ENCODE results near the gene NTNG1. TPM values are rescaled to one million over a fixed set of nuclear protein-coding genes. Genes with fewer than 3 reads are reported as not detected.

The NTNG1 gene
- total RNA-seq, 1 donor from 2014 or later = 19.7 TPM

- no peak overlapping the region for H3K27ac Mint-ChIP-seq
- no peak for DNase-seq (ENCODE audit: extremely low spot score, unreplicated experiment)
- TF ChIP-seq CTCF (conservative IDR thresholded peaks at IDR 0.05) = no peak
- H3K9me3 Mint-ChIP-seq = no peaks in the 10 kb centered on the region
- H3K4me3 Mint-ChIP-seq = no peak overlapping the region
- no peaks in the 10 kb centered on the region for H3K36me3 Mint-ChIP-seq
- peaks cover 3% of the 10 kb centered on the region for H3K27me3 Mint-ChIP-seq
- peaks cover 28% of the 10 kb centered on the region for H3K4me1 Mint-ChIP-seq (ENCODE audit: unreplicated experiment)
Measured at GRCh38 chr1:107493111-107493716, 352.4 kb downstream of the NTNG1 start.

GRCh38 chr1:107494061-107494460 is 353.2 kb downstream of the NTNG1 start:
- Mint-ChIP-seq H3K27me3 (peaks cover 3% of the 10 kb centered on the region), H3K4me3 (no peak overlapping the region), H3K9me3 (no peaks in the 10 kb centered on the region), H3K4me1 (ENCODE audit: unreplicated experiment) (peaks cover 28% of the 10 kb centered on the region), H3K36me3 (no peaks in the 10 kb centered on the region), H3K27ac (no peak overlapping the region)
- DNase-seq (ENCODE audit: extremely low spot score, unreplicated experiment) = no peak
- TF ChIP-seq CTCF (conservative IDR thresholded peaks at IDR 0.05) = no peak

GRCh38 chr1:107496002-107496401 is 355.2 kb downstream of the NTNG1 start:
- no peak for TF ChIP-seq CTCF (conservative IDR thresholded peaks at IDR 0.05)
- no peak overlapping the region for H3K27ac Mint-ChIP-seq

GRCh38 chr1:107499139-107499744 is 358.4 kb downstream of the NTNG1 start:
- H3K4me3 Mint-ChIP-seq = no peak overlapping the region
- H3K9me3 Mint-ChIP-seq = no peaks in the 10 kb centered on the region
- no peak for TF ChIP-seq CTCF (conservative IDR thresholded peaks at IDR 0.05)
- H3K27me3 Mint-ChIP-seq = peaks cover 3% of the 10 kb centered on the region
- H3K27ac Mint-ChIP-seq = no peak overlapping the region
- no peak for DNase-seq (ENCODE audit: extremely low spot score, unreplicated experiment)
- H3K4me1 Mint-ChIP-seq (ENCODE audit: unreplicated experiment) = peaks cover 12% of the 10 kb centered on the region
- no peaks in the 10 kb centered on the region for H3K36me3 Mint-ChIP-seq

More at GRCh38 chr1:107496002-107496401, 355.2 kb downstream of the NTNG1 start:
- H3K4me1 Mint-ChIP-seq (ENCODE audit: unreplicated experiment) = peaks cover 25% of the 10 kb centered on the region
- no peak for DNase-seq (ENCODE audit: extremely low spot score, unreplicated experiment)
- no peak overlapping the region for H3K4me3 Mint-ChIP-seq
- H3K36me3 Mint-ChIP-seq = no peaks in the 10 kb centered on the region
- H3K27me3 Mint-ChIP-seq = peaks cover 3% of the 10 kb centered on the region
- H3K9me3 Mint-ChIP-seq = no peaks in the 10 kb centered on the region

- no peaks in the 10 kb centered on the region for H3K9me3 Mint-ChIP-seq
- no peaks in the 10 kb centered on the region for H3K27me3 Mint-ChIP-seq
- H3K4me1 Mint-ChIP-seq (ENCODE audit: unreplicated experiment) = no peaks in the 10 kb centered on the region
- no peak for DNase-seq (ENCODE audit: extremely low spot score, unreplicated experiment)
- H3K4me3 Mint-ChIP-seq = no peak overlapping the region
- no peak for TF ChIP-seq CTCF (conservative IDR thresholded peaks at IDR 0.05)
- H3K36me3 Mint-ChIP-seq = no peaks in the 10 kb centered on the region
- H3K27ac Mint-ChIP-seq = no peak overlapping the region
Measured at GRCh38 chr1:107501081-107501605, 360.3 kb downstream of the NTNG1 start.
